Loucy (cell line): ENCODE data around the gene UBXN1.
A peak's percentile ranks its signal among the peaks of the same experiment; 100 is the strongest.

Experiments
- H2AFZ ChIP-seq: fragments of 200-600 bp; sonication (generic); 2 replicates; pipeline ENCODE4 v1.6.0; 2016; ENCODE audit warnings: antibody characterized with exemption, mild to moderate bottlenecking, low read length, moderate library complexity
- H3F3A ChIP-seq: fragments of 200-600 bp; 2 replicates; pipeline ENCODE4 v1.6.0; 2016; ENCODE audit warnings: antibody characterized with exemption, low read depth, mild to moderate bottlenecking
- H3K27me3 ChIP-seq: fragments of 200-600 bp; sonication (generic); 2 replicates; pipeline ENCODE4 v1.6.1; 2014; ENCODE audit warnings: low read length, mild to moderate bottlenecking; ENCODE audit not compliant: insufficient read depth, poor library complexity, severe bottlenecking
- H3K36me3 ChIP-seq: fragments of 200-600 bp; sonication (generic); 2 replicates; pipeline ENCODE4 v1.6.1; 2016; ENCODE audit warnings: low read length; ENCODE audit not compliant: insufficient read depth
- H3K4me1 ChIP-seq: fragments of 200-600 bp; sonication (generic); 2 replicates; pipeline ENCODE4 v1.5.1; 2014; ENCODE audit warnings: low read length, mild to moderate bottlenecking; ENCODE audit not compliant: insufficient read depth, poor library complexity, severe bottlenecking
- H3K4me2 ChIP-seq: fragments of 200-600 bp; sonication (generic); 2 replicates; pipeline ENCODE4 v1.6.0; 2014; ENCODE audit warnings: antibody characterized with exemption, low read length, low read depth, mild to moderate bottlenecking; ENCODE audit not compliant: poor library complexity, severe bottlenecking
- H3K4me3 ChIP-seq: fragments of 200-600 bp; sonication (generic); 2 replicates; pipeline ENCODE4 v1.5.1; 2014; ENCODE audit warnings: low read length, mild to moderate bottlenecking, mixed read lengths; ENCODE audit not compliant: poor library complexity, severe bottlenecking
- H3K79me2 ChIP-seq: fragments of 200-600 bp; sonication (generic); 2 replicates; pipeline ENCODE4 v1.6.1; 2014; ENCODE audit warnings: low read length; ENCODE audit not compliant: insufficient read depth
- H3K9ac ChIP-seq: fragments of 200-600 bp; sonication (generic); 2 replicates; pipeline ENCODE4 v1.6.0; 2014; ENCODE audit warnings: mild to moderate bottlenecking, low read depth, low read length, moderate library complexity; ENCODE audit not compliant: poor library complexity, severe bottlenecking
- H3K9me2 ChIP-seq: fragments of 200-600 bp; sonication (generic); replicated peaks from 2 replicates; pipeline ENCODE4 v1.6.1; 2016; ENCODE audit warnings: low read depth, low read length, mixed read lengths
- H3K9me3 ChIP-seq: fragments of 200-600 bp; sonication (generic); 2 replicates; pipeline ENCODE4 v1.6.1; 2014; ENCODE audit warnings: mild to moderate bottlenecking, antibody characterized with exemption, low read length, low read depth; ENCODE audit not compliant: insufficient read depth
- H4K20me1 ChIP-seq: fragments of 200-600 bp; sonication (generic); 2 replicates; pipeline ENCODE4 v1.6.0; 2014; ENCODE audit warnings: antibody characterized with exemption, low read length, mild to moderate bottlenecking; ENCODE audit not compliant: insufficient read depth, poor library complexity, severe bottlenecking
- CTCF ChIP-seq: fragments of 200-600 bp; sonication (generic); conservative IDR thresholded peaks from 2 replicates; pipeline ENCODE4 v1.5.1; 2014; ENCODE audit warnings: mild to moderate bottlenecking, antibody characterized with exemption, low read length
- EZH2phosphoT487 ChIP-seq: fragments of 200-600 bp; IDR thresholded peaks from 2 replicates; pipeline ENCODE4 v1.6.1; 2018; ENCODE audit warnings: antibody characterized with exemption, mild to moderate bottlenecking, moderate library complexity, borderline replicate concordance

The UBXN1 gene, protein sequence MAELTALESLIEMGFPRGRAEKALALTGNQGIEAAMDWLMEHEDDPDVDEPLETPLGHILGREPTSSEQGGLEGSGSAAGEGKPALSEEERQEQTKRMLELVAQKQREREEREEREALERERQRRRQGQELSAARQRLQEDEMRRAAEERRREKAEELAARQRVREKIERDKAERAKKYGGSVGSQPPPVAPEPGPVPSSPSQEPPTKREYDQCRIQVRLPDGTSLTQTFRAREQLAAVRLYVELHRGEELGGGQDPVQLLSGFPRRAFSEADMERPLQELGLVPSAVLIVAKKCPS

DNA sequence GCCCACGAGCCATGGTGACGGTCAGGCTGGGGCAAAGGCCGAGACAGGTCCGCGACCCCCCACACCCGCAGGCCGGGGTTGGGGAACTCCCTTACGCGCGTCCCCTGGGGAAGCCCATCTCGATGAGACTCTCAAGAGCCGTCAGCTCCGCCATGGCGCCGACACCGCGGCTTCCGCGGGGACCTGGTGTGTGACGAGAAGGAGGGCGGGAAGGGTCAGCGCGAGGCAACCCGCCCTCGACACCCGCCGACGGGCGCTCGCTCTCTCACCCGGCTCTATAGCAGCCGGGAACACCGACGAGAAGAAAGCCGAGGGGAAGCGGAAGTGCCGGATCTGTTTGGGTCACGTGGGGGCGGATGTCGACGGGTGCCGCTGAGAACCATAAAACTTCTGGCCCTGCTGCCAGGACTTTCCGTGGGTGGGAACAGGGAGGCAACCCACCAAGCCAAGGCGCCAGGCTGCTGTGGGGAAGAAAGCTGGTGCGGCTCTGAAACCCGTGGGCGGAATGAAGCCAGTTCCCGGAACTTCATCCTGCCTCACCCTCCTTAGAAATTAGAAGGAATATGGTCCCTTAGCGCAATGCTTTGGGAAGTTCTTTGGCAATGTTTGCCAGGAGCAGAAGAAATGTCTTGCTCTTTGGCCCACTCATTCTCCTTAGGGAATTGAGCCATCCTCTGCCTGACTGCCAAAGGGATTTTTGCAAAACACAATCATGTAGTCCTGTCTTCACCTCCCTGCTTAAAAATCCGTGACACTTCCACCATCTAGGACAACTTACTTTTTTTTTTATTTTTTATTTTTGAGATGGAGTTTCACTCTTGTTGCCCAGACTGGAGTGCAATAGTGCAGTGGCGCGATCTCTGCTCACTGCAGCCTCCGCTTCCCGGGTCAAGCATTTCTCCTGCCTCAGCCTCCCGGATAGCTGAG is at the start of gene UBXN1:
Gene UBXN1 (minus strand): TSS at position 304 of the 927 bp plus-strand sequence. CDS start 150 bp downstream, at position 154.
- no peaks in the 10 kb centered on the region for H3K9me3 ChIP-seq
- H2AFZ ChIP-seq: peak within 1 kb of the TSS; percentile 99
- H3K9ac ChIP-seq: peak within 1 kb of the TSS; percentile 90
- H3K4me2 ChIP-seq: peak within 1 kb of the TSS; percentile 85
- no peaks in the 10 kb centered on the region for H3K27me3 ChIP-seq
- peak within 1 kb of the TSS; percentile 91 for H3K4me3 ChIP-seq
- no peaks in the 10 kb centered on the region; the same call in 1 of the 2 replicates for H3K36me3 ChIP-seq
- H3K4me1 ChIP-seq: peaks cover 17% of the 10 kb centered on the region
- H3K9me2 ChIP-seq: no peaks in the 10 kb centered on the region
- peaks cover 39% of the 10 kb centered on the region for H3K79me2 ChIP-seq
- H3F3A ChIP-seq: no peaks in the 10 kb centered on the region
- peaks cover 21% of the 10 kb centered on the region for H4K20me1 ChIP-seq
- no peak for TF ChIP-seq EZH2phosphoT487
- no peak for TF ChIP-seq CTCF

DNA sequence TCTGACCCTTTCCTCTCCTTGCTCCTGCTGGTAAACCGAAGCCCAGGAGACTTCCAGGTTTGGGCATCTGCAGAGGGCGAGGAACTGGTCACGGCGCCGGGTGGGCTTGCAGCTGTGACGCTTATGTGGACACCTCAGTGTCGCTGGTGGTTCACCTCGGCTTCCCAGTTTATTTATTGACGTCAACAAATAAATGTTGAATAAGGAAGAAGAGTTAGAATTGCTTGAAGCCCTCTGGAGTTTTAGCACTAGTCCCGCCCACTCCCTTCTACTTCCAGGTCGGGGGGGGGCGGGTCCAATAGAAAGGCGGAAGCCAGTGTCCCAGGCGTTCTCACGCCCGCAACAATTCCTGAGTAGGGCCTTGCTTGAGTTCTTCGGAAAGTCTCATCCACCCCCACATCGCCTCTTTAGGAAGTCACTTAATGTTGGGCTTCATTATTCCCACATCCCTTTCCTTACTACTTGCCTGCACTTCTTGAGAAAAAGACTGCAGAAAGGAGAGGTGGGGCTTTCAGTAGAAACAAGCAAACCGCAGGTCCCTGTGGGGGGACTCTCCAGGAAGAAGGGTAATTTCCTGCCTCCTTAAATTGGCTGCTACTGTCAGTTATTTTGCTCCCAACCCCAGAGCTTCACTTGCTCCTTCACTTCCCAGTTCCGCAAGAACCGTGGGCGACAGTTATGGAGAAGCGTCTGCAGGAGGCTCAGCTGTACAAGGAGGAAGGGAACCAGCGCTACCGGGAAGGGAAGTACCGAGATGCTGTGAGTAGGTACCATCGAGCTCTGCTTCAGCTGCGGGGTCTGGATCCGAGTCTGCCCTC is 49.5 kb upstream of the UBXN1 start, which contains the start of gene TTC9C:
Gene TTC9C (plus strand): TSS at position 316 of the 818 bp plus-strand sequence. CDS start 363 bp downstream, at position 679.
- Histone ChIP-seq H3K9ac (peak within 1 kb of the TSS; percentile 98), H3K27me3 (no peaks in the 10 kb centered on the region), H2AFZ (peak within 1 kb of the TSS; percentile 88), H3K36me3 (peaks cover 14% of the 10 kb centered on the region; the same call in 1 of the 2 replicates), H3K9me2 (no peaks in the 10 kb centered on the region), H3K79me2 (peaks cover 78% of the 10 kb centered on the region), H3K4me2 (peak within 1 kb of the TSS; percentile 81), H4K20me1 (peaks cover 56% of the 10 kb centered on the region), H3F3A (peaks cover 3% of the 10 kb centered on the region), H3K4me3 (peak within 1 kb of the TSS; percentile 92), H3K9me3 (no peaks in the 10 kb centered on the region), H3K4me1 (peaks cover 27% of the 10 kb centered on the region)
- no peak for TF ChIP-seq CTCF
- no peak for TF ChIP-seq EZH2phosphoT487

DNA sequence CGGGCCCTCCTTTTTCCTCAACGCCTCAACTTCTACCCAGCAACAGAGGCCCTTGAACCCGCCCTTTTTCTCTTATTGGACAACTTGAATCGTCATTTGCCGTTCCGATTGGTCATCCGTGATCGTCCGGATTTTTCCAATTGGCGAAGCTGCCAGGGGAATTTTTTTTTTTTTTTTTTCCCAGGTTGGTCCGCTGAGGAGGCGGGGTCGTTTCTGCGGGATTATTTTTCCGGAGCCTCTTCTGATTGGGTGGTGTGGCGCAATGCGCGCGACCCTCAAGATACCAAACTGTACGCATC is 48.9 kb upstream of the UBXN1 start:
- Histone ChIP-seq H3K9ac (peak overlapping the region; percentile 98), H3K4me1 (peaks cover 29% of the 10 kb centered on the region), H3K4me3 (peak overlapping the region; percentile 92), H3K9me3 (no peaks in the 10 kb centered on the region), H3K9me2 (no peaks in the 10 kb centered on the region), H3K36me3 (peaks cover 20% of the 10 kb centered on the region; the same call in 1 of the 2 replicates), H4K20me1 (peaks cover 57% of the 10 kb centered on the region), H3K4me2 (peak overlapping the region; percentile 81), H3F3A (peaks cover 3% of the 10 kb centered on the region), H3K79me2 (peaks cover 78% of the 10 kb centered on the region), H2AFZ (peak overlapping the region; percentile 88), H3K27me3 (no peaks in the 10 kb centered on the region)
- TF ChIP-seq CTCF (no peak), EZH2phosphoT487 (no peak)
